NK-92 (cell line): Measurements from ENCODE around the gene OPN3.

Source experiments
- DNase-seq: peaks from one replicate; lab custom pipeline; 2025; ENCODE audit not compliant: unreplicated experiment; lab: John Stamatoyannopoulos, UW

Gene OPN3

DNA sequence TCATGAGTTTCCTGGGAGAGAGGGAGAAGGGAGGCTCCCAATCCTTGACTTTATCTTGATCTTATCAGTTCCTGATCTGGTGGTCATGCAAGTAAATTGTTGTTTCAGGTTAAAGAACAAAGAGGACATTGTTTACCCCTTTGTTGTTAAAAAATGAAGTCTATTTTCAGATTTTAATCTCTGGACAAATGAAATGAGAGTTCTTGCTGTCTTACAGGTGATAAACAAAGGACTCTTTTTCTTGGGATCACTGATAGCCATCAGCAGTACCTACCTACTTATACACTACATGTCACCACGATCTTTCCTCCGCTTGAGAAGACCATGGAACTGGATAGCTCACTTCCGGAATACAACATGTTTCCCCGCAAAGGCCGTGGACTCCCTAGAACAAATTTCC is 48.4 kb downstream of the OPN3 start:
- DNase-seq, result no peak

- DNase-seq, result no peak
Observed at GRCh38 chr1:241591317-241591716, 48.9 kb downstream of the OPN3 start.

GRCh38 chr1:241590719-241591118 is 49.5 kb downstream of the OPN3 start:
- DNase-seq, result no peak

- DNase-seq, result no peak
Observed at GRCh38 chr1:241589521-241589920, 50.6 kb downstream of the OPN3 start.

DNA sequence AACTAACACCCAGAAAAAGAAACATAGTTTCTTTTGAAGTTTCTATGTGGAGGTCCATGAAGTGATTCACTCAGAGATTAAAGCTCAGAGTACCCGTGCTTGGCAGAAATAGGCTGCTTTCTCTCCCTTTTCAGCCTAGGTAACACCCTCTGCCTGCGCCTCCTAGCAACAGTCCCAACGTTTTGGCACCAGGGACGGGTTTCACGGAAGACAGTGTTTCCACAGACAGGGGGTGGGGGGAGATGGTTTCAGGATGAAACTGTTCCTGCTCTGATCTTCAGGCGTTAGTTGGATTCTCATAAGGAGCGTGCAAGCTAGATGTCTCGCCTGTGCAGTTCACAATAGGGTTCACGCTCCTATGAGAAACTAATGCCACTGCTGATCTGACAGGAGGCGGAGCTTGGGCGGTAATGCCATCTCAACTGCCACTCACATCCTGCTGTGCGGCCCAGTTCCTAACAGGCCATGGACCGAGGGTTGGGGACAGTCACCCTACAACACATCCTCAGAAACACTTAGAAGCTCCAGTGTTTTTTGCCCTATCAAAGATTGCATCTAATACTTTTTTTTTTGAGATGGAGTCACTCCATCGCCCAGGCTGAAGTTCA is 53.2 kb downstream of the OPN3 start:
- DNase-seq, result no peak

- no peak for DNase-seq
Observed at GRCh38 chr1:241582921-241583321, 57.2 kb downstream of the OPN3 start.

DNA sequence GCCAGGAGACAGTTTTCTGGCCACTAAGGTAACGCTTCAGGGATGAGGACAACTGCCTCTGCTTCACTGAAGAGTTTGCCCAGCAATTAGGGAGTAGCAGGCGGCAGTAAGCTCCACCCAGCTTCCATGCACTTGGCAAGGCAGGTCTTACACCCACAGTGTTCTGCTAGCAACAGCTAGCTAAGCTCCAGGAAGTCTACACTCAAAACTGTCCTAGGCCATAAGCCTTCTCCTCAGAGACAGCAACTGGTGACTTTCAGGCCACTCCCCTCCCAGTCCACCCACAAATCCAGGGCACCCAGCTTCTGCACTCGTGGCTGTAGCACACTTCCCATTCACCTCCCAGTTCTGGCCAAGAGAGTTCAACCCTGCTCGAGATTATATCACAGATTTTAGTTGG is 60.7 kb downstream of the OPN3 start:
- DNase-seq, result no peak

DNA sequence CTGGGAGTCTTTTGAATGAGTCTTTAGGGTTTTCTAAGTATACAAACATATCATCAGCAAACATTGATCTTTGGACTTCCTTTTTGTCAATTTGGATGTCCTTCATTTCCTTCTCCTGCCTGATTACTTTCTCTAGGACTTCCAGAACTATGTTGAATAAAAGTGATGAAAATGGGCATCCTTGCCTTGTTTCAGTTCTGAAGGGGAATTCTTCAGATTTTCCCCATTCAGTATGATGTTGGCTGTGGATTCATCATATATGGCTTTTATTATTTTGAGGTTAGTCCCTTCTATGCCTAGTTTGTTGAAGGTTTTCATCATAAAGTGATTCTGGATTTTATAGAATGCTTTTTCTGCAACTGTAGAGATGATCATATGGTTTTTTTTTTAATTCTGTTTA is 66.0 kb downstream of the OPN3 start:
- DNase-seq, result no peak

DNA sequence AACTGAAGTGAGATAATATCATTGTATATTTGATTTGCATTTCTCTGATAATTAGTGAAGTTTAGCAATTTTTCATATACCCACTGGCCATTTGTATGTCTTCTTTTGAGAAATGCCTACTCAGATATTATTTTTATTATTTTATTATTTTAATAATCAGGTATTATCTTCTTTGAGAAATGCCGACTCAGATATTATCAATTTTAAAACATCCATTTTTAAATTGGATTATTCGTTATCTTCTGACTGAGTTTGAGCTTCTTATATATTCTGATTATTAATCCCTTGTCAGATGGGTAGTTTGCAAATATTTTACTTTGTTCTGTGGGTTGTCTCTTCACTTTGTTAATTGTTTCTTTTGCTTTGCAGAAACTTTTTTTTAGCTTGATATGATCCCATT is 70.3 kb downstream of the OPN3 start:
- DNase-seq, result no peak

- DNase-seq, result no peak
Observed at GRCh38 chr1:241560849-241561187, 79.4 kb downstream of the OPN3 start.

DNA sequence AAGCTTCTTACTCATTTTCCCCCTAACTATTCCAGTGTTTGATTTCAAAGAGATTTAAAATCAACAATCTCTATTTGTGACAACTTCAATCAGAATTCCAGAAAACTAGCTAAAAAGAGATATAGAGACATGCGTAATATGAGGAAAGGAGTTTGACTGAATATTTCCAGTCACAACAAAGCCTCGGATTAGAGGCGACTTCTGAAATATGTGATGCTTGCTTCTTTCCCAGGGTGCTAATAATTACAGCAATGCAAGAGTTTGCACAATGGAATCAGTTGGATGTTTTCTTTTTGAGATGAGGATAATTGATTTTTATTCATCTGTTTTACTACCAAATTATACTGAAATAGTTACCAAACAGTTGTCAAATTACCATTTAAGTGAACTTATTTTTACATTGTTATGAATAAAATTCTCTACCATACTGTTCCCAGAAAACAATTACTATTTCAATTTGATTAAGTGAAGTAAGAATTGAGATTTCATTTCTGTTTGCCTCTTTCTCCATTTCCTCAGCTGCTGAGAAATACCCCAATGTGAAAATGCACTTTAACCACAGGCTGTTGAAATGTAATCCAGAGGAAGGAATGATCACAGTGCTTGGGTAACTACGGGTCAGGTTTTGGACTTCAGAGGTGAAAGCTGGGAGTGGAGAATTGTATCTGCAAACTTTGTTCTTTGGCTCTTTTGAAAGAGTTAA is 79.9 kb downstream of the OPN3 start:
- DNase-seq, result no peak

DNA sequence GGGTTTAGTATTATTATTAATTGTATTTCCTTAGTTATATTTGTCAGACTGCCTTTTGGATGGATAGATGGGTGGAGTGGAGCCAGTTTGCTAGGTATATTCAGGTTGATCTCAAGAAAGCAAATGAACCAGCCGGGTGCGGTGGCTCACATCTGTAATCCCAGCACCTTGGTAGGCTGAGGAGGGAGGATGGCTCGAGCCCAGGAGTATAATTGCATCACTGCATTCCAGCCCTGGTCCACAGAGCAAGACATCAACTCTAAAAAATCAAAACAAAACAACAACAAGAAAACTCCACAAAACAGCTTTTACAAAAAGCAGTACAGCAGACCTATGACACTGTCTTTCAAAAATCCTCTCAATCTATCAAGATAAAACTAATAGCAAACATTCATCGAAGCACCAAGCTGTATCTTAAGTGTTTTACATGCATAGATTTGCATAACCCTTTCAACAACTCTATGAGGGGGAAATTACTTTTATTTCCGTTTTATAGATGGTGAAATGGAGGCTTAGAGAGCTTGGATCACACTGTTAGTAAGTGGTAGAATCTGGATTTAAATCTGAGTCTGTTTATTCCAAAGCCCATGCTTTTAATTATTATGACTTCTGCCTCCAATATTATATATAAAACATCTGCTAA is 82.5 kb downstream of the OPN3 start:
- DNase-seq, result no peak

- DNase-seq, result no peak
Observed at GRCh38 chr1:241557031-241557430, 83.1 kb downstream of the OPN3 start.

GRCh38 chr1:241555526-241555925 is 84.6 kb downstream of the OPN3 start:
- no peak for DNase-seq

- DNase-seq, result no peak
Observed at GRCh38 chr1:241553886-241554592, 86.1 kb downstream of the OPN3 start.

- DNase-seq, result no peak
Observed at GRCh38 chr1:241551759-241552638, 88.2 kb downstream of the OPN3 start.

DNA sequence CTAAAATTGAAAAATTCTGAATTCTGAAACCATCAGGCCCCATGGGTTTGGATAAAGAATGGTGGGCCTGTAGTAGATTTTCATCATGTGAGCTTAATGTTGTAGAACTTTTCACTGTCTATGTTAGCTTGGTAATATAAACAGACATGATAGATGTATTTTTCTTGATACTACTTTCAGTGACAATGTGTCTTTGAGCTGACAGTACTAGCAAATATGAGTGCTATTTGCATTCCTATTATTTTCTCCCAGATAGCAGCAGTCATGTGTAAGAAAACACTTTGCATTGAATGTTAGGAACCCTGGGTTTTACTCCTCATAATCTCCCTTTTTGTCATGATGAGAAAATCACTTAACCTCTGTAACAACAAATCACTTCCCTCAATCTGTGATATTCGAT is 89.9 kb downstream of the OPN3 start:
- no peak for DNase-seq

- no peak for DNase-seq
Observed at GRCh38 chr1:241548008-241548407, 92.2 kb downstream of the OPN3 start.
